IPS-18a (cell line): ENCODE results near the gene LILRA6.
"Not testable (repeated sequence)": the region's sequence is repeated elsewhere in the genome, so short reads cannot be mapped to it uniquely, and the experiment has no call there.

ENCODE experiments used
- H3K27ac ChIP-seq: one replicate; pipeline ENCODE4 v1.5.1; 2013; ENCODE audit warnings: low read length
- H3K27me3 ChIP-seq: one replicate; pipeline ENCODE4 v1.6.1; 2013; ENCODE audit warnings: mild to moderate bottlenecking, low read length; ENCODE audit not compliant: control insufficient read depth, insufficient read depth
- H3K36me3 ChIP-seq: one replicate; pipeline ENCODE4 v1.6.1; 2013; ENCODE audit warnings: low read depth, low read length; ENCODE audit not compliant: control insufficient read depth
- H3K4me1 ChIP-seq: one replicate; pipeline ENCODE4 v1.6.1; 2013; ENCODE audit warnings: low read depth, low read length; ENCODE audit not compliant: control insufficient read depth
- H3K4me3 ChIP-seq: one replicate; pipeline ENCODE4 v1.5.1; 2013; ENCODE audit warnings: low read length
- H3K9ac ChIP-seq: one replicate; pipeline ENCODE4 v1.6.1; 2013; ENCODE audit warnings: mild to moderate bottlenecking, low read length, moderate library complexity
- H3K9me3 ChIP-seq: one replicate; pipeline ENCODE4 v1.6.1; 2013; ENCODE audit warnings: low read depth, low read length; ENCODE audit not compliant: control insufficient read depth

LILRA6 gene

GRCh38 chr19:54209811-54210494, 32.6 kb downstream of the LILRA6 start:
- H3K9ac ChIP-seq: no peak overlapping the region
- peaks cover 34% of the 10 kb centered on the region for H3K36me3 ChIP-seq
- H3K4me3 ChIP-seq: no peak overlapping the region
- no peaks in the 10 kb centered on the region for H3K4me1 ChIP-seq
- no peaks in the 10 kb centered on the region for H3K9me3 ChIP-seq
- H3K27ac ChIP-seq: no peak overlapping the region
- H3K27me3 ChIP-seq: no peaks in the 10 kb centered on the region

- H3K9me3 ChIP-seq: no peaks in the 10 kb centered on the region
- peaks cover 42% of the 10 kb centered on the region for H3K36me3 ChIP-seq
- no peak overlapping the region for H3K4me3 ChIP-seq
- H3K9ac ChIP-seq: no peak overlapping the region
- peaks cover 3% of the 10 kb centered on the region for H3K4me1 ChIP-seq
- H3K27me3 ChIP-seq: no peaks in the 10 kb centered on the region
- H3K27ac ChIP-seq: no peak overlapping the region
Observed at GRCh38 chr19:54209058-54209810, 33.4 kb downstream of the LILRA6 start.

- Histone ChIP-seq H3K27ac (no peak overlapping the region), H3K4me1 (peaks cover 3% of the 10 kb centered on the region), H3K36me3 (peaks cover 47% of the 10 kb centered on the region), H3K4me3 (no peak overlapping the region), H3K9me3 (no peaks in the 10 kb centered on the region), H3K9ac (no peak overlapping the region), H3K27me3 (no peaks in the 10 kb centered on the region)
Observed at GRCh38 chr19:54208784-54209057, 33.9 kb downstream of the LILRA6 start.

GRCh38 chr19:54207983-54208783, 34.4 kb downstream of the LILRA6 start:
- H3K27me3 ChIP-seq: no peaks in the 10 kb centered on the region
- no peak overlapping the region for H3K4me3 ChIP-seq
- no peak overlapping the region for H3K27ac ChIP-seq
- peaks cover 52% of the 10 kb centered on the region for H3K36me3 ChIP-seq
- no peak overlapping the region for H3K9ac ChIP-seq
- H3K4me1 ChIP-seq: peaks cover 5% of the 10 kb centered on the region
- no peaks in the 10 kb centered on the region for H3K9me3 ChIP-seq

- H3K9me3 ChIP-seq: no peaks in the 10 kb centered on the region
- no peak overlapping the region for H3K9ac ChIP-seq
- peaks cover 58% of the 10 kb centered on the region for H3K36me3 ChIP-seq
- H3K27me3 ChIP-seq: no peaks in the 10 kb centered on the region
- H3K4me3 ChIP-seq: no peak overlapping the region
- H3K27ac ChIP-seq: no peak overlapping the region
- peaks cover 11% of the 10 kb centered on the region for H3K4me1 ChIP-seq
Observed at GRCh38 chr19:54207676-54207982, 35.0 kb downstream of the LILRA6 start.

GRCh38 chr19:54207193-54207592, 35.4 kb downstream of the LILRA6 start:
- H3K4me3 ChIP-seq, H3K9me3 ChIP-seq, H3K27me3 ChIP-seq, H3K27ac ChIP-seq, H3K9ac ChIP-seq: not testable (repeated sequence)
- H3K36me3 ChIP-seq: peaks cover 62% of the 10 kb centered on the region
- peaks cover 15% of the 10 kb centered on the region for H3K4me1 ChIP-seq

GRCh38 chr19:54206831-54207177, 35.8 kb downstream of the LILRA6 start:
- Histone ChIP-seq H3K9ac (no peak overlapping the region), H3K4me3 (no peak overlapping the region), H3K36me3 (peaks cover 66% of the 10 kb centered on the region), H3K9me3 (no peaks in the 10 kb centered on the region), H3K27ac (no peak overlapping the region), H3K27me3 (no peaks in the 10 kb centered on the region), H3K4me1 (peaks cover 19% of the 10 kb centered on the region)

GRCh38 chr19:54206030-54206830, 36.4 kb downstream of the LILRA6 start:
- peaks cover 71% of the 10 kb centered on the region for H3K36me3 ChIP-seq
- no peaks in the 10 kb centered on the region for H3K27me3 ChIP-seq
- no peaks in the 10 kb centered on the region for H3K9me3 ChIP-seq
- H3K4me3 ChIP-seq: no peak overlapping the region
- no peak overlapping the region for H3K27ac ChIP-seq
- no peak overlapping the region for H3K9ac ChIP-seq
- H3K4me1 ChIP-seq: peaks cover 19% of the 10 kb centered on the region

GRCh38 chr19:54204767-54205468, 37.7 kb downstream of the LILRA6 start:
- Histone ChIP-seq H3K9ac (peak overlapping the region; percentile 14), H3K4me1 (peaks cover 19% of the 10 kb centered on the region), H3K27me3 (no peaks in the 10 kb centered on the region), H3K9me3 (no peaks in the 10 kb centered on the region), H3K36me3 (peaks cover 71% of the 10 kb centered on the region), H3K27ac (no peak overlapping the region), H3K4me3 (peak overlapping the region; percentile 5)

- Histone ChIP-seq H3K27me3 (no peaks in the 10 kb centered on the region), H3K27ac (no peak overlapping the region), H3K9ac (peak overlapping the region; percentile 96), H3K4me1 (peaks cover 19% of the 10 kb centered on the region), H3K9me3 (no peaks in the 10 kb centered on the region), H3K4me3 (peak overlapping the region; percentile 77), H3K36me3 (peaks cover 69% of the 10 kb centered on the region)
Observed at GRCh38 chr19:54203151-54203611, 39.4 kb downstream of the LILRA6 start.

- H3K4me3 ChIP-seq: peak overlapping the region; percentile 77
- peak overlapping the region; percentile 96 for H3K9ac ChIP-seq
- H3K27me3 ChIP-seq: no peaks in the 10 kb centered on the region
- no peaks in the 10 kb centered on the region for H3K9me3 ChIP-seq
- H3K27ac ChIP-seq: no peak overlapping the region
- H3K36me3 ChIP-seq: peaks cover 57% of the 10 kb centered on the region
- H3K4me1 ChIP-seq: peaks cover 19% of the 10 kb centered on the region
Observed at GRCh38 chr19:54201980-54202379, 40.6 kb downstream of the LILRA6 start.
